Cerebellar nuclear complex (tissue), 1 donor: ENCODE measurements around the gene VWF.

ENCODE experiments used
- DNase-seq, 2 experiments: peaks; one replicate each; lab custom pipeline; 2025; lab: John Stamatoyannopoulos, UW

The VWF gene

DNA sequence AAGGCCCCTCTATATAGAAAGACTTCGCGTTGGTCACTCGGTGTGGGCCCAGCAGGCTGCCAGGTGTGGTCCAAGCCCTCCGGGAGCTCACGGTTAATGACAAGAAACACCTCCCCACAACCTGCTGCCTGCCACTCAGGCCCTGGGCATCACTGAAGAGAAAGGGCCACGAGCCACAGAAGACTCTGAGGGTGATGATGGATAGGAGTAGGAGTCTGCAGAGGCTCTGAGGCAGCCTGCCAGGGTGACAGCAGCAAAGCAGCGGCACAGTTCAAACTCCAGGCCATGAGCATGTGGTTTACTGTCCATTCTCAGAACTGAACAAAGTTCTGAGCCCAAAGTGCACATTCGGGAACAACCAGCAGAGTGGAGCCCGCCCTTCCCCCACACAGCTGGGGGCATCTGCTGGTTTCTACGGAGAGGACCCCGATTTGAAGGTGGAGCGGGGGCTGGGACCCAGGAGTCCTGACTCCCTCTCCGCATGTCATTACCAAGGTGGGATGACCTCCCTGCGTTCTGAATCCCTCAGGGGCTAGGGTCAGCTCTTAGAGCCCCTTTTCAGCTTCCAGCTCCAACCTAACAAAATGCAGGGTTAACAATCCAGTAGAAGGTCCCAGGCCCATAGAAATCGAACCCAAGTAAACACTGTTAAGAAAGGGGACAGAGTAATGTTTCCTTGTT, 65.8 kb downstream of the VWF start:
- no peak for DNase-seq

DNA sequence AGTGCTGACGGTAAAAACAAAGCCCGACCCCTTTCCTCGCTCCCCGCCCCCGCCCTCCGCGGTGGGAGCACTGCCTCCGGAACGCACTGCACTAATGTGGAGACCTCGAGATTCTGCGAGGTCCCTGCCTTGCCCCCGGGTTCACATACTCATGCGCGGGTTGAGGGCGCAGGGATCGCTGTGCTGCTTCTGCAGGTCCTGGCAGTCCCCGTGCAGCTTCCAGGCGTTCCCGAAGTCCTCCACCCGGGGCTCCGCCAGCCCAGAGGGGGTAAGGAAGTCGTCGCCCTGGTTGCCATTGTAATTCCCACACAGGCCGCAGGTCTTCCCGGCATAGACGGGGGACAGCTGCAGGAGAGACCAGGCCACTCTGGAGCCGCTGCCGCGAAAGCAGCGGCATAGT, 66.8 kb downstream of the VWF start:
- DNase-seq, result no peak

DNA sequence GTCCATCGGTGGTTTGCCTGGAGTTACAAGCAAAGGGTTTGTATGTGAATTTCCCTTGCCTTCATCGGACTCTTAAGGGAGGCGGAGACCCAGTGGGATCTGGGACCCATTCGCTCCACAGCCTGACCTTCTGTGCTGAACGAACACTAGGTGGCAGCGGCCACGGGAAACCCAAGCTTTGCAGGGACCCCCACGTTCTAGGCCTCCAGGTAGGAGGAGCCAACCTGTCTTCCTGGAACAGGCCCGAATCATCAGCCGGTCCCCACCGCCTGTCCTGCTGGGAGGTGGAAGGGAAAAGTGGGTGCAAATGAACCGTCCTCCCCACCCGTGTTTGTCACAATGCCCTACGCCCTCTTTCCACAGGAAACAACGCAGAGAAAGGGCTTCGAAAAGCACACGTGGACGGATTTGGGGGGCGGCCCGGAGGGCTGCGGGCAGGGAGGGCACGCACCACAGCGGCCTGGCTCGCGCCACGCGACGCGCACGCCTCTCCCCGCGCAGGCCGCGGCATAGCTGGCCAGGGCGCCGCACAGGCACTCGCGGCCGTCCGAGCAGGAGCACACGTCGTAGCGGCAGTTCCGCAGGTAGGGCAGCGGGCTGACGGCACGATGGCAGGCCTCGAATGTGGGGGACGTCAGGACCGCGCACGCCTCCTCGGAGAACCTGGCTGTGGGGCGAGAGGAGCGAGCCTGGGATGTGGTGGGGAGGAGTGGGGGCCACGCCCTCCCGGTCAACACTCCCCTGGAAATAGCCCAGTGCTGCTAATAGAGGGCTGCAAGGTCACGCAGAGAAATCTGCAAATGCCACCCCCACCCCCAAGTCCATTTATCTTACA, 67.8 kb downstream of the VWF start:
- no peak for DNase-seq

DNA sequence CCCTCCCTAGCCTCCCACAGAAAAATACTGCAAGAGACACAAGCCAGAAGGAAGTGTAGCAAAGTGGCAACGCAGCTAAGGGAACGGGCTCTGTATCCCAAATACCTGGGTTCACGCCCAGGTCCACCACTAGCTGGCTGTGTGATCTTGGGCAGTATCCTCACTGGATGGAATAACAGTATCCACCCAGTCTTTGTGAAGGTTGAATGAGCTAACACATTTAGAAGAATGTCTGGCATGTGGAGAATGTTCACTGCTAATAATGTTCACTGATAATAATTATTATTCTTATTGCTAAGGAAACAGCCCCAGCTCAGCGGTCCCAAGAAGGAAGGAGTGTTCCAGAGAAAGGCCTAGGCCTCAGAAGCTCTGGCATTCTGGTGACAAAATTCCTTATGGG, 70.9 kb downstream of the VWF start:
- DNase-seq, result no peak

DNA sequence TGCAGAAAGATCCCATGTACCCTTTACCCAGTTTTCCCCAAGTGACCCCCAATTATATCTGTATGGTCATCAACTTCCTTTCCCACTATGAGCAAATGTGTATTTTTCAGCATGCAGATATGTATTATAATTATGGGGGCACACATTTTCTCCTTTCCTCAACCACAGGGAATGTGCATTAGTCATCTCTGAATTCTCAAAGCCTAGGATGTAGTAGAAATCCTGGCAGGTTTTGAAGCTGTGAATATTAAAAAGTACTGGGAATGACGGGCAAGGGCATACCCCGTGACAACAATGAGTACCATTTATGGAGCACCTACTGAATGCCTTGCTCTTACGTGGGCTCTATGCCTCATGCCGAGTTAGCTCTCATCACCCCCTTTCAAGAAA, 71.5 kb downstream of the VWF start:
- DNase-seq, result no peak

DNA sequence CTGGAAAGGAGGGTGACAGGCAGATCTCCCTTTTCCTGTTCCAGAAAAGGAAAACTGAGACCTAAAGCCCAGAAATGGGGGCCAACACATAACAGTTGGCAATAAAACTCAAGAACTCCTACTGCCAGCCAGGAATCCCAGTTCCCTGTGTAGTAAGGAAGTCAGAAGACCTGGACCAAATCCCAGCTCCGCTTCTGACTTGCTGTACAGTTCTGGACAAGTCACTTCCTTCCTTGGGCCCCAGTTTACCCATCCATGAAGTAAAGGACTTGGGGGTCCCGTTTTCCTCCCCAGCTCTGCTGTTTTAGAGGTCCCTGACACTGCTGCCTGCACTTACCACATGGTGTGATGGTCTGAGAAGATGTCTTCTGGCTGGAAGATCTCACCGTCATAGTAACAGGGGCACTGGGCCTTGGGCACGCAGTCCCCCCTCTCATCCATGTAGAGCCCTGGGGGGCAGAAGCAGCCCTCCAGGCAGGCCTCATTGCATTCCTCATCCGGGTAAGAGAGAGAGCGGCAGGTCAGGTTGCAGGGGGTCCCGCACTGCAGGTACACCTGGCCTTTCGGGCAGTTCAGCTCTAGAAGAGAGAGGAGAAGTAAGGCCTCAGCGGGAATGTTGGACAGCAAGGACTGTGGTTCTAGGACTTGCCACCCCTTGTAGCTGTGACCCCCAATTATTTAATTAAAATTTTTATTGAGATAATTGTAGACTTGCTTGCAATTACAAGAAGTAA, 72.1 kb downstream of the VWF start:
- DNase-seq, result no peak

DNA sequence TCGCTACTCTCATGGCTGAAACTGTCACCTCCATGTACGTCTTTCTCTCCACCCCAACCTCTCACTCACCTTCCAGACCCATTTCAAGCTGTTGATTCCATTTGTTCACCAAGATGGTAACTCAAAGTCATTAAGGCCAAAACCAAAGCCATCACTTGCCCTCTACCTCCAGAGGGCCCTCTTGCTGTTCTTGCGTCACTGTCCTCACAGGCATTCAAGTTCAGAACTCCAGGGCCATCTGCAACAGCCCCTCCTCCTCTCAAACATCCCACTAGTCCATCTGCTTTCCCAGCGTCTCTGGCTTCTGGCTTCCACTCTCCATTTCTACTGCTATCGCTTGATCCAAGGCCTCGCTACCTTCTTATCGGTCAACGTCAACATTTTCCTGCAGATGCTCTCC, 74.5 kb downstream of the VWF start:
- no peak for DNase-seq

DNA sequence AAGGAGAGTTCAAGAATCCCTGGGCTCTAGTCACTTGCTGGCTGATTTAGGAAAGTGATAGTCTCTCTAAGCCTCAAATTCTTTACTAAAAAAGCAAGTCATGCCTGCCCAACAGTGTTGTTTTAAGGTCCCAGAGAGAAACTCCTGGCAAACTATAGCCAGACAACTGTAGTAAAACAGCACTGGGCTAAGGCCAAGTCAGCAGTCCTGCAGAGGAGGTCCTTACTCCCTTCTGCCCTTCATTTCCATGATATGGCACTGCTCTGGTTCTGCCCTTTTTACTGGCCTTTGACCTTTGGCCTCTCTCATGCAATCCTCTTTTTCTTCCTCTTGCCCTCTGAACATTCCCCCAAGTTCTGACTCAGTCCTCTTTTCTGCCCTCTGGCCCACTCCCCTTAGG, 74.9 kb downstream of the VWF start:
- DNase-seq, result no peak

DNA sequence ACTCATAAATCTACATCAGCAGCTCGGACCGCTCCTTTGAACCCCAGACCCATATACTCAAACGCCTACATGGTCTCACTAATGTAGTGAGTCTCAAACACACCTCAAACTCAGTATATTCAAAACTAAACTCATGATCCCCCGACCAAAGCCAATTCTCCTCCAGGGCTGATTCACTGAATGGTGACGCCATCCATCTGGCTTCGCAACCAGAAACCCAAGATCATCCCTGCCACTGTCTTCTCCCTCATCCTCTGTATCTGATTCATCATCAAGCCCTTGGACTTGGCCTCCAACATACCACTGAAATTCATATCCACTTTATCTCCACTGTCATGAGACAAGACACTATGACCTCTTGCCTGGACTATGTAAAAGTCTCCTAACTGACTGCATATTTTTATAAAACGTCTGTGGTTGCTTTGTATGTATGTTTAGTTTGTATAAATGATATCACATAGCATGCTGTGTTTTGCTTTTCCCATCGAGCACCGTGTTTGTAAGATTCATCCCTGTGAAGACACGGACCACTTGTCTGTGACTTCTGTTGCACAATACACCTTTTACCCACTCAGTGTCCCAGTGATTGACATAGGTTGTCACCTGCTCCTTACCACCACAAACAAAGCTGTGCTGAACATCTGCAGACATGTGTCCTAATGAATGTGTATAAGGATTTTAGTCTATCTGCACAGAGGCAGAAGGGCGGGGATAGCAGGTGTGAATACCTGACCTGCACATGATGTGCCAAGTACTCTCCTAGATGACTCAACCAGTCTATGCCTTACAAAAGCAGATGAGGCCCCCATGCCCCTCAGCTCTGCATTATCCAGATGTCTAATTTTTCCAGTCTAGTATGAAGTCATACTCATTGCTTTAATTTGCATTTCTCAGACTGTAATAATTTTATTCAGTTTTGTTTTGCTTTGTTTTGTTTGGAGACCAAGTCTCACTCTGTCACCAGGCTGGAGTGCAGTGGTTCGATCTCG, 76.9 kb downstream of the VWF start:
- DNase-seq, result no peak

DNA sequence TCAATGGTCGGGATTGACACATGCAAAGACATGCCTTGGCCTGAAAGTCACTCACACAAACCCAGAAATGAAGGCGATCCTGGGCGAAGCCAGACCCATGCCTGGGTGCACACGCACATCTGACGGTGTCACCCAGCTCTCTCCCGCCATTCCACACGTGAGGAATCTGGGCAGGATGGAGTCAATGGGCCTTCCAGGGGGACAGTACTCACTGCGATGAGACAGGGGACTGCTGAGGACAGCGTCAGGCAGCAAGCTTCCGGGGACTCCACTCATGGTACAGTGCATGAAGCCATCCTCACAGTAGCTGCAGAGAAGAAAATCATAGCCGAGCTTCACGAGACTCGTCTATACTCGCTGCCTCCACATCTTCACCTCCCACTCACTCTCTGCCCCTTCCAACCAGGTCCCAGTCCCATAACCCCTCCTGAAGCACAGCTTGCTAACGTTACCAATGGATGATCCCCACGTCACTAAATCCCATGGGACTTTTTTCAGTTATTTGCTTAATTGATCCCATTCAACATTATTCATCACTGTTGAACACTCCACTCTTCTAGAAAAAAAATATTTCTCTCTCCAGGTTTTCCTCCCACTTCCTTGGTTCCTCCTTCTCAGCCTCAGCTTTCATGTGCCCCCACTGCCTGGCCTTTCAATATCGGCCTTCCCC, 77.8 kb downstream of the VWF start:
- DNase-seq, result no peak

DNA sequence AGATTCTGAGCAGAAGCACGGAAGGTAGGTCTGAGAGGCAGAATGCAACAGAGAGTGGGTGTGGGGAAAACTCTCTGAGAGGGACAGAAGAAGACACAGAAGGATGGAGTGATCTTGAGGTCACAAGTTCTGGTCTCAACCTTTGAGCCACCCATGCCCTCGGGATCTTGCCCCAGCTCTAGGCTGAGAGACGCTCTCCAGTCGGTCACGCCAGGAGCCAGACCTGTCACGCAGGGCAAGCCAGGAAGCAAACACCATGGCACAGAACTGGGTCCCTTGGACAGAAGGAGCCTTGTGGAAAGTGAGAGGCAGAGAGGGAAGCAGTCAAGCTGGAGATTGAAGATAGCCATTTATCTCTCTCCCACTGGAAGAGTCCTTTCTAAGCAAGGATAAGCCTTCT, 79.0 kb downstream of the VWF start:
- DNase-seq, result no peak

DNA sequence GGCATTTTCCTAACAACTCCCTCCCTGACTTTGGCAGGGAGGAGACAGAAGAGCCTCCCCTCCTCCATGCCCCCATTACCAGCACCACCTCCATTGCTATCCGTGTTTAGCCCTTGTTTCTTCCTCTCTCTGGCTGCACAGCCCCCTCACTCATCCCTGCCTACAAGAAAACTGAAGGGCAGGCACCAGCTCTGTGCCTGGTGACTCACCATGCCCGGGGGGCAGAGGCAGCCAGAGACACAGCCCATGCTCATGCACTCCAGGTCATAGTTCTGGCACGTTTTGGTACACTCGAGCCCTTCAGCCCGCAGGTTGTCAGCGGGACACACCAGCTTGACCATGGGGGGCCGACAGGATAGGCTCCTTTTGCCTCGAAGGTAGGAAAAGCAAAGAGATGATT, 80.4 kb downstream of the VWF start:
- DNase-seq, result no peak

DNA sequence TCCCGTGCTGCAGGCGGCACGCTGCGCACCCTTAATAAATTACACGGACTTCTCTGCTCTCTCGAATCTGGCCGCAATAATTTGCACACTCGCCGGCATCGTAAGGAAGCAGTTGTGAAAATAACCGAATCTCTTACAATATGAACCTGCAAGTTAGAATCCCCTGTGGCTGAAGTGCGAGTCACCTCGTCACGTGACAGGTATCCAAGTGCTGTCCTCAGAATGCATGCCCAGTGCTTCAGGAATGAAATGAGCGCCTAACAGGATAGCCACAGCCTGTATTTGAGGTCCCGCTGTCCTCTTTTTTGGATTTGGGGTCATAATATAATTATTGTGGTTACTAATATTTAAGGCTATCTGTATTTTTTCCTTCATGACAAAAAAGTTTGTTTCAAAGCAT, 82.0 kb downstream of the VWF start:
- DNase-seq, result no peak

DNA sequence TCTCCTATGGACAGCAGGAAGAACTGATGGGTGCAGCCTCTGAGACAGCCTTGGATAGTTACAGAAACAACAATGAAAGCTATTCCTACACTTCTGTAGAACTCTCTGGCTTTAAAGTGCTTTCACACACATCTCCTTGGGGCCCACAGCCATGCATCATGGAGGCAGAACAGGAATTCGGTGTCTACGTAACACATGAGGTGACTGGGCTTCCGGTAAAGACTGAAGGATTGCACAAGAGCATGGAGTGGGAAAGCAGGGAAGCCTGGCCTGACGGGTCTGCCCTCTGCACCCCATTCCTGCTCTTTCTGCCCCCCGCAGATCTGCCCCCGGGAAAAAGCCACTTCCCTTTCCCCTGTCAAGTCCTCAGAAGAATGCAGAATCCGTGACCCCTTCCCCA, 82.6 kb downstream of the VWF start:
- no peak for DNase-seq

DNA sequence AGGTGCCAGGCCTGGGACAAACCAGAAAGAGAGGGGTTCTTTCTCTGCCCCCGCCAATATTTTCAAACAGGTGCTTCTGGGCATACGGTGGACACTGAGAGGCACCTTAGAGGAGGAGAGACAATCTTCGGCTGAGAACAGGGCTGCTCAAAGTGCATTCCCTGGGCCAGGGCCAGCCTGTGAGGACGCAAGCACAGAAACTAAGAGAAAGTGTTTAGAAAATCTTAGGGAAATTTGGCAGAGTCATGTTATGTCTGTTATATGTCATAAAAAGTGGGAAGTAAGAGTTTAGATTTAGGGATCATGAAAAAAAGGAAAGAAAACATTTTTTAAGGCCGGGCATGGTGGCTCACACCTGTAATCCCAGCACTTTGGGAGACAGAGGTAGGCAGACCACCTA, 83.7 kb downstream of the VWF start:
- DNase-seq, result no peak

DNA sequence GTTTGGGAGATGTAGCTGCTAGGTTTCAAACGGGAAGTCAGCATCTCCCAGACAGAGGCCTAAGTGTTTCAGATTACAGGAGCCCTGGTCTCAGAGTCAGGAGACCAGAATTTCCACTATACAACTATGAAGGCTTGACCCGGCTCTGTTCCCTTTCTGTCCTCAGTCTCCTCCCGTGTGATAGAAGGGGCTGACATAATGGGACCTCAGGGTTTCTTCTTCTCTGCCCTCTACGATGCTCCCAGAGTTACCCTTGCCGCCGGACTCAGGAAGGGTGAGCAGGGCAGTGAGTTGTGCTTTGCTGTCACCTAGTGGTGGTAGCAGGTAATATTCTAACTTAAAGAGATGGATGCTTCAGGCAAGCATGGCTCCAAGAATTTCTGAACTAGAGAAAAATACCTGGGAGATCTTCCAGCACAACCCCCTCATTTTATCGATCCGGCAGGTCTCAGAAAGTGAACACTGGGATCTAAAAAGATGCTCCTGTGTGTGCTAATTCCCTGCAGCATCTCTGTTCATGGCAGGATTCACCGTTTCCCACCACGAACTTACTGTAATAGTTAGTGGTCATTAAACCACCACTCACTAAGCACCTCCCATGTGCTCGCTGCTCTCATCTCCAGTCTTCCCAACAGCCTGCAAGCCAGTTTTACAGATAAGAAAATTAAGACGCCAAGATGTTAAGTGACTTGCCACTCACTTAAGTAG, 84.4 kb downstream of the VWF start:
- DNase-seq, result no peak

DNA sequence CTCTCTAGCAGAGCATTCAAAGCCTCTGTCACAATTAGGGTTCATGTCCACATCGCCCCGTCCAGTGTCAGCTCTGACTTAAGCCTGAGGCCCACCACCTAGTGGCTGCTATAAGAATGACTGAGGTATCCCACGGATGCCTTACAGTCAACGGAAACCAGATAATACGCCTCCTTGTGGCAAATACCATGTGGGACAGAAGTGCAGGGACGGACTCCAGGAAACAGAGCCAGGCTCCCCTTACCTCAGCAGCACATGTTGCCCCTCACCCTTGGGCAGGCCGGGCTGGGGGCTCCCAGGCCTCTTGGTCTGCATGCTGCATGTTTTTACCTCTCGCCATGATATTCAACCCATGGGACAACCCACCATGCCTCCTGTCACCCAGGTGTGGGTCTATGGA, 86.3 kb downstream of the VWF start:
- DNase-seq, result no peak

DNA sequence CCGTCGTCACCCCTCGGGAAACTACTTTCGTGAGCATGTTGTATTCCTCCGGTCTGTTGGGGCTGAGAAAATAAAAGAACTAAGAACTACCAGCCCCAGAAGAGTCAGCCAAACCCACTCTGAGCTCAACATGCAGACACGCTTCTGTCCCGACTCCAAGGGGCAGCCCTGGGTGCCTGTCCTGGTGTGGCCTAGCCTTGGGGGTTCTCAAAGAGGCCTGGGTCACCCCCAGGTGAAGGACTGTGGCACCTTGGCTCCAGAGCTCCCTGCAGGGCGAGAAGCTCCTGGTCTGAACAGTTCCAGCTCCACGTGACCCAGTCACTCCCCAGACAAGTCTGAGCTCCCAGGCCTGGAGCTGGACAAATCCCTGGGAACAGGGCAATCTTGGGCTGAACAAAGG, 87.0 kb downstream of the VWF start:
- no peak for DNase-seq

DNA sequence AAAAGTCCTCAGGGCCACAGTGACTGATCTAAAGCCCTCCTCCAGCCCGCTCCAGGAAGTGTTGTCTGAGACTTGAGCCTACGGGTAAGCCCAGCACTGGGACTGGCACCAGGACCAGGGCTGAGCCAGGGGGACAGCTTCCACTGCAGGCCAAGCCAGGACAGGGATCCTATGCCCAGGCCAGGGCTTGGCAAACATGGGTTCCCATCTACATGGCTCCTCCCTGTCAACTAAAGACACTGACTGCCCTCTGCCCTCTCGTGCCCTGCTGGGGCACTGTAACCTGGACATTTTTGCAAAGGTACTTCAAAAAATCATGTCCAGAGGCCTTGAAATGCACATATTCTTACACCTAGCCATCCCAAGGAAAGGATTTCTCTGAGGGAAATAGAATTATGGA, 88.0 kb downstream of the VWF start:
- no peak for DNase-seq

DNA sequence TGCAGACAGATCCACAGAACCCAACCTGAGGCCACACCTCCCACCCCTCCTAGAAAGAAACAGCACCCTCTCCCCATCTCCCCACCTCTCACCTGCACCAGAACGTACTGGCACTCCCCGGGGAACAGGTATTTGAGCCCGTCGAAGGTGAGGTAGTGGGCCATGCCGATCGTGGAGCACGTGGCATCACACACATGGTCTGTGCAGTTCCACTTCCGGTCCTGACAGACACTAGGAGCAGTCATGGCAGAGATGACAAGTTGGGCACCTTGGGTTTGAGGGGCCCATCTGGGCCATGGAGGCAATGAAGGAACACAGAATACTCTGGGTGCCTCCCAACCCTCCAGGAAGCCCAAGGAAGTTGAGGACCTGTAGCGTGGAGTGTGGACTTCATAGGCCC, 89.9 kb downstream of the VWF start:
- no peak for DNase-seq

DNA sequence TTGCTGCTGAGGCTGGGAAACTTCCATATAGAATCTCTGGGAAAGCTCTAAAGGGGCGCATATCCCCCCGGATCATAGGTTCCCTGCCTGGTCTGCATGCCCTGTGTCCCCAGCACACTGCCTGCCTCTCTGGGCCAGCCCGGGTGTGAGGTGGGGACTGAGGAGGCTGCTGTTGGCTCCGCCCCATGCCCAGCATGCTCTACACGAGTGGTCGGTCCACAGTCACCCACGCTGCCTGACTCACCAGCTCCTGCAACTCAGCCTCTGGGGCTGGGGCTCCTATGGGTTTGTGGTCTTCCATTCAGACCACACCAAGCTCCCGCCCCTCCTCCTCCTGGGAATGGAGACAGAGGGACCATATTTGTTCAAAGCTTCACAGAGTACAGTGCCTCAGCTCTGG, 90.9 kb downstream of the VWF start:
- DNase-seq, result no peak
